Measurements from ENCODE around the gene ELP5.
A peak's percentile ranks its signal among the peaks of the same experiment; 100 is the strongest.

Gene ELP5

GRCh38 chr17:7252176-7253043, at the start of gene ELP5:
TSS of gene ELP5 (plus strand) at chr17:7252215. CDS start at chr17:7252551, 336 bp downstream.
- DNase-seq (ENCODE audit: low read depth in 2 of 2), result peak; percentile 72 to 99

- no peak for DNase-seq (ENCODE audit: low read depth in 2 of 2)
These were observed 48.6 kb upstream of the ELP5 start for GRCh38 chr17:7203391-7203790.

GRCh38 chr17:7204336-7204735, 47.7 kb upstream of the ELP5 start:
- DNase-seq (ENCODE audit: low read depth in 2 of 2), result no peak

GRCh38 chr17:7204828-7205461, 47.1 kb upstream of the ELP5 start:
- peak; percentile 88 to 92 for DNase-seq (ENCODE audit: low read depth in 2 of 2)

- DNase-seq (ENCODE audit: low read depth in 2 of 2), result no peak
These were observed 46.5 kb upstream of the ELP5 start for GRCh38 chr17:7205561-7205960.

- no peak for DNase-seq (ENCODE audit: low read depth in 2 of 2)
These were observed 44.7 kb upstream of the ELP5 start for GRCh38 chr17:7207120-7208001.

GRCh38 chr17:7208027-7208571, 43.9 kb upstream of the ELP5 start:
- DNase-seq (ENCODE audit: low read depth in 2 of 2), result no peak

- no peak for DNase-seq (ENCODE audit: low read depth in 2 of 2)
These were observed 43.1 kb upstream of the ELP5 start for GRCh38 chr17:7208754-7209460.

- DNase-seq (ENCODE audit: low read depth in 2 of 2), result no peak
These were observed 40.3 kb upstream of the ELP5 start for GRCh38 chr17:7211491-7212273.

- DNase-seq (ENCODE audit: low read depth in 2 of 2), result no peak
These were observed 38.1 kb upstream of the ELP5 start for GRCh38 chr17:7213895-7214299.

GRCh38 chr17:7214300-7215135, 37.5 kb upstream of the ELP5 start:
- peak; percentile 96 to 98 for DNase-seq (ENCODE audit: low read depth in 2 of 2)

- no peak for DNase-seq (ENCODE audit: low read depth in 2 of 2)
These were observed 36.8 kb upstream of the ELP5 start for GRCh38 chr17:7215136-7215638.

- no peak for DNase-seq (ENCODE audit: low read depth in 2 of 2)
These were observed 36.3 kb upstream of the ELP5 start for GRCh38 chr17:7215652-7216180.

- no peak for DNase-seq (ENCODE audit: low read depth in 2 of 2)
These were observed 35.5 kb upstream of the ELP5 start for GRCh38 chr17:7216242-7217112.

- no peak for DNase-seq (ENCODE audit: low read depth in 2 of 2)
These were observed 34.7 kb upstream of the ELP5 start for GRCh38 chr17:7217113-7217987.

GRCh38 chr17:7218166-7218565, 33.8 kb upstream of the ELP5 start:
- DNase-seq (ENCODE audit: low read depth in 2 of 2), result no peak

- DNase-seq (ENCODE audit: low read depth in 2 of 2), result no peak
These were observed 33.3 kb upstream of the ELP5 start for GRCh38 chr17:7218758-7219157.
